ENCODE measurements around the gene MGLL. TPM values are rescaled to one million over a fixed set of nuclear protein-coding genes. Genes with fewer than 3 reads are reported as not detected.

Gene MGLL
- total RNA-seq, 1 experiment from 2014 or later, result 2.0 TPM

DNA sequence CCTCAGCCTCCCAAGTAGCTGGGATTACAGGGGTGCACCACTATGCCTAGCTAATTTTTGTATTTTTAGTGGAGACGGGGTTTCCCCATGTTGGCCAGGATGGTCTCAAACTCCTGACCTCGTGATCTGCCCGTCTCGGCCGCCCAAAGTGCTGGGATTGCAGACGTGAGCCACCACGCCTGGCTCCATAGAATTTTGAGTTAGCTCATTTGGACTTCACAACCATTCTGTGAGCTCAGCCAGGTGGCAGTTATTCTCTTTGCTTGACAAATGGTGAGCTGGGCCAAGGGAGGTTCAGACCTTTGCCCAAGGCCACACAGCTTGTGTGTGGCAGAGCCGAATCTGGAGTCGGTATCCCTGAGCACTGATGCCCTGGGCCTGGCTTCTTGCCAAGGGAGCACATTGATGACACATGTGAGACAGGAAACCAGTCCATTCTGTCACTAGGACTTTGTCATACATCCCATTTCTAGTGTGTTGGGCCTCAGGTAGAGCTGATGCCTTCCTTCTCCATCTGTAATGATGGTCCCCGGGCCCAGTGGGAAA, 175.7 kb downstream of the MGLL start:
- no peak for DNase-seq (ENCODE audit: extremely low read depth, low read depth)

GRCh38 chr3:127645371-127646015, 176.8 kb downstream of the MGLL start:
- DNase-seq (ENCODE audit: extremely low read depth, low read depth), result no peak

- DNase-seq (ENCODE audit: extremely low read depth, low read depth), result no peak
Observed at GRCh38 chr3:127644641-127645370, 177.5 kb downstream of the MGLL start.

DNA sequence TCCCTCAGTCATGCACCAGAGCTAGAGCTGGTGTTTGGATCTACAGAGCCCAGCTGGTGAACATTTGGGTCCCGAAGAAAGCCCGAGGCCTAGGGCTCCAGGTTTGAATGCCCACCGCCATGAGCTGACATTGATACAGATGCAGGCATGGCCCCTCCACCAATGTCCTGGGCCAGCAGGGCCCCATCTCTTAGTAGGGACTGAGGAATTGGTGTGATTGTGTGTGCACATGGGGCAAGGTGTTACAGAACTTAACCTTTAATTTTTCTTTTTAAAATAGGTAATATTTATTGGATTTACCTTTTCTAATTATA, 182.3 kb downstream of the MGLL start:
- DNase-seq (ENCODE audit: extremely low read depth, low read depth), result no peak

DNA sequence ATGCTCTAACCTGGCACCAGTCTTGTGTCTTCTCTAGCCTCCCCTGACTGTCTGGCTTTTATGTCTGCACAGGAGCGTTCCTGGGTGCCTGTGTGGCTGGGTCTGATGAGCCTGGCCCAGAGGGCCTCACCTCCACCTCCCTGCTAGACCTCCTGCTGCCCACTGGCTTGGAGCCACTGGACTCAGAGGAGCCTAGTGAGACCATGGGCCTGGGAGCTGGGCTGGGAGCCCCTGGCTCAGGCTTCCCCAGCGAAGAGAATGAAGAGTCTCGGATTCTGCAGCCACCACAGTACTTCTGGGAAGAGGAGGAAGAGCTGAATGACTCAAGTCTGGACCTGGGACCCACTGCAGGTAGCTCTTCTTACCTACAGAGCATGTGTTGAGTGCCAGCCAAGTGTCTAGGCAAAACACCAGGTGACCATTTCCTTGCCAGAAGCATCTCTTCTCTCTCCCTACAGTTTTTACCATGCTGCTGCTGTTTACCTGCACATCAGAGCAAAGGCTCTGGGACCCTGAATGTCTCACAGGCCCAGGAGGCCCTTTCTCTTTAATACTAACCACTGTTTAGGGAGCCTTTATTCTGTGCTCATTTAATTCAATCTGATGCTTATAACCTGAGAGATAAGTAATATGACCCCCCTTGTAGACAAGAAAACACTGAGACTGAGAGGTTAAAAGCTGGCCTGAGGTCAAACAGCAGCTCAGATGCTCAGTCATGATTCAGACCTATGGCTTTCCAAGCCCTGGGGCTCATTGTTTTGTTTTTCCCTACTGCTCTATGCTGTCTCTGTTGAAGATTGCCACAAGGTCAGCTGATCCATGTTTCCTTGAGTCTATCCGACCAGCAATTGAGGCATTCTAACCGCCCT, 182.9 kb downstream of the MGLL start:
- DNase-seq (ENCODE audit: extremely low read depth, low read depth), result no peak

Other genes starting within 250 kb of the MGLL start
- 20.6 and 27.9 TPM in 2 replicates for gene TPRA1, start 231.8 kb downstream of the MGLL start, total RNA-seq (2014; rRNA removed; shearing (Covaris generic))
- gene MCM2, start 224.1 kb downstream of the MGLL start, total RNA-seq (2014; rRNA removed; shearing (Covaris generic)), result 23.5 and 25.7 TPM in 2 replicates
- gene PODXL2, start 193.3 kb downstream of the MGLL start, total RNA-seq (2014; rRNA removed; shearing (Covaris generic)), result 20.8 and 23.4 TPM in 2 replicates
- gene ABTB1, start 149.6 kb downstream of the MGLL start, total RNA-seq (2014; rRNA removed; shearing (Covaris generic)), result 1.6 and 2.9 TPM in 2 replicates
- not detected in 2 replicates for gene KBTBD12, start 92.7 kb upstream of the MGLL start, total RNA-seq (2014; rRNA removed; shearing (Covaris generic))
- gene SEC61A1, start 229.9 kb upstream of the MGLL start, total RNA-seq (2014; rRNA removed; shearing (Covaris generic)), result 133 and 136 TPM in 2 replicates